ENCODE data around the gene YTHDF1.

DNA sequence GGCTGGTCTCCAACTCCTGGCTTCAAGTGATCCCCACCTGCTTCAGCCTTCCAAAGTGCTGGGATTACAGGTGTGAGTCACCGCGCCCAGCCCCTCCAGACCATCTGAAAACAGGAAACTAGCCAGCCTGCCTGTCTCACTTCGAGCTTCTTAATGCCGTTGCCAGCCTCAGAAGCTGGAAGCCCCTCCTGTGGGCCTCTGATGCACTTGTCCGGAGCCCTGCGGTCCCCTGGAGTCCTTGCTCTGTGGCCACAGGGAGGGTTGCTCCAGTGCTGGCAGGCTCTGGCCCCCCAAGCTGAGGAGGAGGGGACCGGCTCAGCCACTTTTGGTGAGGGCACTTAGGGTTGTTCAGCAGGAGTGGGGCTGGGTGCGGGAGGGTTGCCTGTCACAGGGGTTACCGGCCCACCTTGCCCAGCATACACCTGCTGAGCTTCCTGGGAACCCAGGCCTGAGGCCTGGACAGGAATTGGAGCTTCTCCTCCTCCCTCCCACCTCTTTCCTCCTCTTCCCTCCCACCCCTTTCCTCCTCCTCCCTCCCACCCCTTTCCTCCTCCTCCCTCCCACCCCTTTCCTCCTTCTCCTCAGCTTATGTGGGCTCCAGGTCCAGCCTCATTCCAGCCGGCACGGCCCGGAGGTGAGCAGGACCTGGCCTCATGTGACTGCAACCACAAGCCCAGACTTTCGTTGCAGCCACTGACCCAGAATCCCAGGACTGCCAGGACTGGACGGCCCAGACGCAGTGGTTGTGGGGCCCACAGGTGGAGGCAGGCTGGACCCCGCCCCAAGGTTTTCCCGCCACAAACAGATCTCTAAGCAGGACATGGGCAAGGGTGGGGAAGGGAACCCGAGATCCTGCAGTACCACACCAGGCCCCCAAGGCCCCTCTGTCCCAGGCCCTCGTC lies 10.4 kb upstream of the YTHDF1 start:
- TF ChIP-seq, protein P1, sequence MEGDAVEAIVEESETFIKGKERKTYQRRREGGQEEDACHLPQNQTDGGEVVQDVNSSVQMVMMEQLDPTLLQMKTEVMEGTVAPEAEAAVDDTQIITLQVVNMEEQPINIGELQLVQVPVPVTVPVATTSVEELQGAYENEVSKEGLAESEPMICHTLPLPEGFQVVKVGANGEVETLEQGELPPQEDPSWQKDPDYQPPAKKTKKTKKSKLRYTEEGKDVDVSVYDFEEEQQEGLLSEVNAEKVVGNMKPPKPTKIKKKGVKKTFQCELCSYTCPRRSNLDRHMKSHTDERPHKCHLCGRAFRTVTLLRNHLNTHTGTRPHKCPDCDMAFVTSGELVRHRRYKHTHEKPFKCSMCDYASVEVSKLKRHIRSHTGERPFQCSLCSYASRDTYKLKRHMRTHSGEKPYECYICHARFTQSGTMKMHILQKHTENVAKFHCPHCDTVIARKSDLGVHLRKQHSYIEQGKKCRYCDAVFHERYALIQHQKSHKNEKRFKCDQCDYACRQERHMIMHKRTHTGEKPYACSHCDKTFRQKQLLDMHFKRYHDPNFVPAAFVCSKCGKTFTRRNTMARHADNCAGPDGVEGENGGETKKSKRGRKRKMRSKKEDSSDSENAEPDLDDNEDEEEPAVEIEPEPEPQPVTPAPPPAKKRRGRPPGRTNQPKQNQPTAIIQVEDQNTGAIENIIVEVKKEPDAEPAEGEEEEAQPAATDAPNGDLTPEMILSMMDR (IDR thresholded peaks at IDR 0.05; ENCODE audit: poor library complexity), result no peak
- TF ChIP-seq EZH2 (IDR thresholded peaks at IDR 0.05; ENCODE audit: borderline replicate concordance) (no peak), EZH2phosphoT487 (IDR thresholded peaks at IDR 0.05; ENCODE audit: low read depth, severe bottlenecking, unreplicated experiment) (no peak)

All from hepatocyte (in vitro differentiated cells).